Heart left ventricle (tissue), 16 donors: ENCODE measurements around the gene NNMT. TPM values are rescaled to one million over a fixed set of nuclear protein-coding genes. Genes with fewer than 3 reads are reported as not detected.

Source experiments
- ATAC-seq, 4 donors: fragments of 200-7000 bp; cut with Tn5 transposase; one replicate each; pipeline ENCODE4 v1.9.1; 2020 to 2022; ENCODE audit warnings: moderate library complexity in 4 of 4, mild to moderate bottlenecking in 3 of 4, moderate number of reproducible peaks in 1 of 4
- DNase-seq, 5 donors: peaks; one replicate each; pipeline ENCODE4 v3.0.0-alpha.2; 2020
- H3K27ac ChIP-seq, 12 donors: fragments of 200-600 bp; sonication (generic) in 4 of 12; one replicate each; pipeline versions ENCODE4 v1.5.0 to v1.8.0; 2016 to 2022; ENCODE audit warnings: mild to moderate bottlenecking in 2 of 12
- H3K27me3 ChIP-seq, 9 donors: fragments of 200-600 bp; sonication (generic) in 2 of 9; one replicate each; pipeline versions ENCODE4 v1.5.1 to v1.8.0; 2016 to 2022; ENCODE audit warnings: mild to moderate bottlenecking in 3 of 9
- H3K36me3 ChIP-seq, 9 donors: fragments of 200-600 bp; sonication (generic) in 2 of 9; one replicate each; pipeline versions ENCODE4 v1.5.0 to v1.8.0; 2018 to 2022; ENCODE audit warnings: mild to moderate bottlenecking in 2 of 9
- H3K4me1 ChIP-seq, 12 donors: fragments of 200-600 bp; sonication (generic) in 4 of 12; one replicate each; pipeline versions ENCODE4 v1.5.0 to v1.8.0; 2016 to 2022; ENCODE audit warnings: mild to moderate bottlenecking in 3 of 12
- H3K4me3 ChIP-seq, 12 donors: fragments of 200-600 bp; sonication (generic) in 4 of 12; one replicate each; pipeline versions ENCODE4 v1.5.0 to v1.8.0; 2017 to 2022; ENCODE audit warnings: mild to moderate bottlenecking in 9 of 12, moderate library complexity in 4 of 12
- H3K9me3 ChIP-seq, 12 donors: fragments of 200-600 bp; sonication (generic) in 4 of 12; one replicate each; pipeline versions ENCODE4 v1.5.0 to v1.8.0; 2016 to 2022; ENCODE audit warnings: mild to moderate bottlenecking in 1 of 12
- CTCF ChIP-seq, 12 donors: fragments of 200-600 bp; sonication (generic) in 4 of 12; IDR thresholded peaks; one replicate each; pipeline versions ENCODE4 v1.5.0 to v1.8.0; 2018 to 2022; ENCODE audit warnings: antibody characterized with exemption in 12 of 12, mild to moderate bottlenecking in 5 of 12
- POLR2A ChIP-seq, 2 donors: fragments of 450-650 bp; IDR thresholded peaks; one replicate each; pipeline ENCODE4 v1.6.1; 2017; ENCODE audit warnings: antibody characterized with exemption in 2 of 2, mild to moderate bottlenecking in 2 of 2, moderate library complexity in 2 of 2
- WGBS, 4 donors: extraction: QIAGEN DNeasy Blood & Tissue Kit in 2 of 4; methylation state at CpG; one replicate each; pipeline versions ENCODE4 v1.1.5 to v1.1.7; 2013 to 2018; 5-methylcytosine and 5-hydroxymethylcytosine counted together
- intact Hi-C, 10 donors: fragments of 100-400 bp; cut with DNase I; formaldehyde crosslinking; loops; one replicate each; pipeline versions ENCODE4 v1.11.1 to v1.14.2; 2022
- polyA plus RNA-seq, 2 donors: library from polyadenylated mRNA; stranded (reverse); fragments of 200-250 nt; gene quantifications; one replicate each; pipeline ENCODE4 v1.2.3, GENCODE V29; 2013
- total RNA-seq, 9 donors: library from RNA; depleted of rRNA in 2 of 9; stranded (reverse); fragments of >200 nt in 2 of 9; fragmentation: NEBNext Ultra II Directional in 3 of 9; extraction: Animal tissue kit (Norgen Biotek cat#: 25700) in 3 of 9; gene quantifications; one replicate each; pipeline versions ENCODE4 v1.1.0 to v1.2.4, GENCODE V29; 2016 to 2023
- donor health status: ischemic (EF 13 %, LVEDD 7.1; RV severe dilation, severe dysfunction).
- donor health status: healthy with polysubstance abuse.
- donor health status: DM: no; HTN: yes; CAD: no.
- donor health status: DM: no; HTN: no; CAD: no.
- donor health status: ischemic (EF 25% LVEDD 6.9; RV normal size, moderate dysfunction).
- donor health status: ischemic (EF 25% LVEDD 5.7; RV mildly dilated, moderate dysfunction).
- donor health status: healthy.
- donor health status: DM: yes; HTN: yes; CAD: no.
- donor health status: ischemic (EF 35%, LVEDD 5.7; RV mildly dilated, moderate dysfunction).
- donor health status: nonischemic (EF 11% LVEDD 7.7; RV severe dilation, severe dysfunction).
- donor health status: DM: yes; HTN: yes; CAD: no.
- donor health status: PGD.
- donor health status: ischemic (EF 29% LVEDD 5.4; RV normal size, mild dysfunction).
- donor health status: nonischemic (EF 23%, LVEDD 6.1; RV moderate dilation, normal function).

Gene NNMT
- total and polyA plus RNA-seq, 11 donors: 12.4 to 146 (median 27.9) TPM

- Histone ChIP-seq H3K36me3 (no peaks in the 10 kb centered on the region), H3K9me3 (no peaks in the 10 kb centered on the region), H3K4me3 (peak overlapping the region in 3 of 12 donors; percentile 29 to 49 (median 45)), H3K4me1 (peaks cover 0 to 59% (median 22%) of the 10 kb centered on the region in 12 donors), H3K27me3 (no peaks in the 10 kb centered on the region), H3K27ac (peak overlapping the region in 4 of 12 donors; percentile 27 to 96 (median 62))
- ATAC-seq: no peak
- TF ChIP-seq CTCF (IDR thresholded peaks at IDR 0.05): no peak
- no peak for TF ChIP-seq POLR2A (IDR thresholded peaks at IDR 0.05)
- intact Hi-C loops: loop anchor here in 1 of 10 donors (10.0 kb wide), 1 partner anchor 114 kb away; the partner anchor contains the start of genes C11orf71 and RBM7
- no peak for DNase-seq
- WGBS, 4 donors: 89 to 94% (median 92%) methylated on average over 2 of the region's 2 CpGs
These were observed 5.5 kb upstream of the NNMT start for GRCh38 chr11:114290503-114291235.

DNA sequence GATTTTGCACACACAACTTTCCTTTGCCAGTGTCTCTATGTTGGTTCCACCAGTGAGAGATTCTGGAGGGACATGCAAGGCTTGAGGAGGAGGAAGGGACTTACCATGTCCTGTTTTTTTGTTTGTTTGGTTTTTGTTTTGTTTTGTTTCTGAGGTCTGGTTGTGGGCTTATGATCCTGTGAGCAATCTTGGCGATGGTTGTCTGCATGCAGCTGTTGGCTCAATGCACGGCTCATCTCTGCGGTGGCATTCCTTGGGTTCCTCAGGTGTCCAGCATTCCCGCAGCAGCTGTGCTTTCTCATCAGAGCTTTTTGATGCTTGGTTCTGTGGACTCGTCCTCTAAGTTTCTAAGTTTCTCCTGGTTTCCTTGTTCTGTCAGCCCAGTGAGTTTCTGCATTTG is 4.8 kb upstream of the NNMT start:
- WGBS, 4 donors: 41 to 62% (median 60%) methylated on average over 5 of the region's 5 CpGs
- ATAC-seq: no peak
- Histone ChIP-seq H3K36me3 (no peaks in the 10 kb centered on the region), H3K27me3 (no peaks in the 10 kb centered on the region), H3K4me3 (peak overlapping the region in 7 of 12 donors; percentile 0 to 49 (median 29)), H3K4me1 (peaks cover 0 to 66% (median 25%) of the 10 kb centered on the region in 12 donors), H3K9me3 (no peaks in the 10 kb centered on the region), H3K27ac (peak overlapping the region in 10 of 12 donors; percentile 25 to 96 (median 68))
- TF ChIP-seq CTCF (IDR thresholded peaks at IDR 0.05) (no peak), POLR2A (IDR thresholded peaks at IDR 0.05) (no peak)
- intact Hi-C loops: loop anchor here in 1 of 10 donors (10.0 kb wide), 1 partner anchor 113 kb away; the partner anchor contains the start of genes C11orf71 and RBM7
- no peak for DNase-seq

DNA sequence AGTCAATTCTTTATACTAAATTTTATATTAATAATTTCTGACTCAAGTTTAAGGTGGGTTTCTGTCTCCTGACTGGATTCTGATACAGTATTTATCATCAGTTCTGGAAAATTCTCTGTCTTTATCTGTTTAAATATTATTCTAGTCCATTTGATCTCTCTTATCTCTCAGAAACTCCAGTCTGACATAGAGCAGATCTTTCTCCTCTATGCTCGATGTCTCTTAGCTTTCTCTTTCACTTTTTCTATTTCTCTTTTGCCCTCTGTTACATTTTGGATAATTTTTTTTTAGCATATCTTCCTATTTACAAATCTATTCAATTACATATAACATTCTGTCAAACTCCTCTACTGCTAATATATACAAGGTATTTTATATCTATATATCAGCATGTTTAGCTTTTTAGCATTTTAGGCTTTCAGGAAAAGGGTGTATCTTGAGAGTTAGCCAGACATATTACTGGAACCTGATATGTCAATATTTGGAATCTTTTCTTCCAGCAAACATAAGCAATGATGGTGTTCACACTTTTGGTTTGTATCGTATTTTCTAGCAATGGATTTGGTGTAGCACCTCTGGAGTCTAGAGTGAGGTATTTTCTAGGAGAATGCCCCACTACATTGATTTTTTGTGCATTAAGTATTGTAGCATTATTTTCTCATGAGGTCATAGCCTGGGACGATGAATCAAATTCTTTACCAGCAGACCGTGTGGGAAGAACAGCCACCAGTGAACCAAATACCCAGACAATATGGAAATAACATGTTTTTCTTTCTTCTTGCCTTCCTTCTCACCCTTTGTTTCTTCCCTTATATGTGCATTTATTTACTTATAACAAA is 4.1 kb upstream of the NNMT start:
- ATAC-seq (no peak), DNase-seq (no peak)
- intact Hi-C loops: loop anchor here in 2 of 10 donors (2.0 to 10.0 kb wide), 2 partner anchors 109 to 113 kb away; partner anchors contain the start of genes C11orf71 (in 2 of the 2) and RBM7 (in 2 of the 2)
- H3K36me3 ChIP-seq: no peaks in the 10 kb centered on the region
- H3K27me3 ChIP-seq: no peaks in the 10 kb centered on the region
- WGBS, 4 donors: 27 to 31% (median 30%) methylated on average over 4 of the region's 4 CpGs
- peak overlapping the region in 10 of 12 donors; percentile 25 to 96 (median 68) for H3K27ac ChIP-seq
- H3K4me3 ChIP-seq: peak overlapping the region in 8 of 12 donors; percentile 0 to 49 (median 28)
- TF ChIP-seq POLR2A (IDR thresholded peaks at IDR 0.05) (no peak), CTCF (IDR thresholded peaks at IDR 0.05) (no peak)
- H3K9me3 ChIP-seq: no peaks in the 10 kb centered on the region
- peaks cover 0 to 68% (median 25%) of the 10 kb centered on the region in 12 donors for H3K4me1 ChIP-seq
